Suprapubic skin (tissue), 4 donors: ENCODE data around the gene PLAU. TPM values are rescaled to one million over a fixed set of nuclear protein-coding genes. Genes with fewer than 3 reads are reported as not detected.
A peak's percentile ranks its signal among the peaks of the same experiment; 100 is the strongest.

Experiments
- DNase-seq, 2 donors: peaks; one replicate each; pipeline ENCODE4 v3.0.0-alpha.2; 2019; ENCODE audit warnings: low spot score in 2 of 2
- H3K27ac ChIP-seq: fragments of 200-600 bp; sonication (generic); one replicate; pipeline ENCODE4 v1.5.1; 2019
- H3K27me3 ChIP-seq: fragments of 200-600 bp; sonication (generic); one replicate; pipeline ENCODE4 v1.5.1; 2019
- H3K36me3 ChIP-seq: fragments of 200-600 bp; sonication (generic); one replicate; pipeline ENCODE4 v1.5.1; 2019
- H3K4me1 ChIP-seq: fragments of 200-600 bp; sonication (generic); one replicate; pipeline ENCODE4 v1.5.1; 2019
- H3K4me3 ChIP-seq: fragments of 200-600 bp; sonication (generic); one replicate; pipeline ENCODE4 v1.5.1; 2019; ENCODE audit warnings: mild to moderate bottlenecking
- H3K9me3 ChIP-seq: fragments of 200-600 bp; sonication (generic); one replicate; pipeline ENCODE4 v1.5.1; 2019
- CTCF ChIP-seq, 2 donors: fragments of 200-600 bp in 1 of 2; fragments of 450-650 bp in 1 of 2; sonication (generic) in 1 of 2; IDR thresholded peaks; one replicate each; pipeline ENCODE4 v1.5.1; 2016 to 2019; ENCODE audit warnings: antibody characterized with exemption in 2 of 2, mild to moderate bottlenecking in 1 of 2, moderate library complexity in 1 of 2
- EP300 ChIP-seq: sonication (generic); formaldehyde crosslinking; IDR thresholded peaks from one replicate; pipeline ENCODE4 v1.6.1; 2017; ENCODE audit warnings: antibody characterized with exemption
- POLR2A ChIP-seq, 2 donors: fragments of 450-650 bp; IDR thresholded peaks; one replicate each; pipeline ENCODE4 v1.6.1; 2017; ENCODE audit warnings: antibody characterized with exemption in 2 of 2, mild to moderate bottlenecking in 2 of 2, moderate library complexity in 2 of 2
- POLR2AphosphoS5 ChIP-seq, 3 donors: sonication (generic); formaldehyde crosslinking; IDR thresholded peaks; one replicate each; pipeline ENCODE4 v1.6.1; 2017; ENCODE audit warnings: antibody characterized with exemption in 3 of 3
- WGBS: methylation state at CpG from one replicate; pipeline ENCODE4 v1.1.5; 2018; 5-methylcytosine and 5-hydroxymethylcytosine counted together
- total RNA-seq, 4 donors: library from RNA; depleted of rRNA; stranded (reverse); fragments of >200 nt; gene quantifications; one replicate each; pipeline ENCODE4 v1.1.0, GENCODE V29; 2016

Gene PLAU
- total RNA-seq, 4 donors from 2014 or later: 8.4 to 19.1 (median 10.8) TPM

GRCh38 chr10:73931767-73932619 lies 21.1 kb downstream of the PLAU start:
- H3K4me1 ChIP-seq: peaks cover 34% of the 10 kb centered on the region

GRCh38 chr10:73932620-73933112 lies 21.7 kb downstream of the PLAU start:
- TF ChIP-seq CTCF (IDR thresholded peaks at IDR 0.05) (no peak), EP300 (no peak), POLR2AphosphoS5 (IDR thresholded peaks at IDR 0.05) (no peak), POLR2A (IDR thresholded peaks at IDR 0.05) (no peak)
- peaks cover 39% of the 10 kb centered on the region for H3K4me1 ChIP-seq
- peak overlapping the region; percentile 50 for H3K27ac ChIP-seq

More at GRCh38 chr10:73931767-73932619, 21.1 kb downstream of the PLAU start:
- Histone ChIP-seq H3K4me3 (no peak overlapping the region), H3K27ac (peak overlapping the region; percentile 53), H3K36me3 (no peaks in the 10 kb centered on the region), H3K27me3 (no peaks in the 10 kb centered on the region), H3K9me3 (no peaks in the 10 kb centered on the region)
- no peak for DNase-seq
- TF ChIP-seq POLR2A (IDR thresholded peaks at IDR 0.05): no peak
- no peak for TF ChIP-seq EP300
- TF ChIP-seq CTCF (IDR thresholded peaks at IDR 0.05): no peak
- TF ChIP-seq POLR2AphosphoS5 (IDR thresholded peaks at IDR 0.05): no peak
- 56% methylated on average over 13 of the region's 13 CpGs for WGBS

GRCh38 chr10:73934074-73934473 lies 23.1 kb downstream of the PLAU start:
- Histone ChIP-seq H3K27ac (no peak overlapping the region), H3K36me3 (no peaks in the 10 kb centered on the region), H3K4me1 (peaks cover 45% of the 10 kb centered on the region), H3K4me3 (no peak overlapping the region), H3K27me3 (no peaks in the 10 kb centered on the region), H3K9me3 (no peaks in the 10 kb centered on the region)
- DNase-seq: no peak
- WGBS: 90% methylated on average over 4 of the region's 4 CpGs
- TF ChIP-seq CTCF (IDR thresholded peaks at IDR 0.05) (no peak), POLR2A (IDR thresholded peaks at IDR 0.05) (no peak), EP300 (no peak), POLR2AphosphoS5 (IDR thresholded peaks at IDR 0.05) (no peak)

More at GRCh38 chr10:73932620-73933112, 21.7 kb downstream of the PLAU start:
- 70% methylated on average over 6 of the region's 6 CpGs for WGBS
- H3K4me3 ChIP-seq: no peak overlapping the region
- no peaks in the 10 kb centered on the region for H3K9me3 ChIP-seq
- H3K27me3 ChIP-seq: no peaks in the 10 kb centered on the region
- no peaks in the 10 kb centered on the region for H3K36me3 ChIP-seq
- no peak for DNase-seq

- no peak for DNase-seq
- peak overlapping the region; percentile 14 for H3K27ac ChIP-seq
- no peak overlapping the region for H3K4me3 ChIP-seq
- 65% methylated on average over 3 of the region's 3 CpGs for WGBS
- no peaks in the 10 kb centered on the region for H3K27me3 ChIP-seq
- H3K4me1 ChIP-seq: peaks cover 53% of the 10 kb centered on the region
- no peaks in the 10 kb centered on the region for H3K9me3 ChIP-seq
- TF ChIP-seq CTCF (IDR thresholded peaks at IDR 0.05): no peak
- no peaks in the 10 kb centered on the region for H3K36me3 ChIP-seq
These were observed 25.0 kb downstream of the PLAU start for GRCh38 chr10:73935895-73936294.

- H3K27me3 ChIP-seq: no peaks in the 10 kb centered on the region
- H3K36me3 ChIP-seq: no peaks in the 10 kb centered on the region
- peaks cover 40% of the 10 kb centered on the region for H3K4me1 ChIP-seq
- TF ChIP-seq POLR2A (IDR thresholded peaks at IDR 0.05): no peak
- TF ChIP-seq CTCF (IDR thresholded peaks at IDR 0.05): no peak
- TF ChIP-seq POLR2AphosphoS5 (IDR thresholded peaks at IDR 0.05): no peak
- no peak for TF ChIP-seq EP300
- peak overlapping the region; percentile 37 for H3K27ac ChIP-seq
- no peaks in the 10 kb centered on the region for H3K9me3 ChIP-seq
- no peak overlapping the region for H3K4me3 ChIP-seq
- DNase-seq: no peak
- WGBS: 46% methylated on average over 5 of the region's 5 CpGs
These were observed 26.6 kb downstream of the PLAU start for GRCh38 chr10:73937333-73938043.
